ENCODE data around the gene AK6.

Gene AK6

GRCh38 chr5:69369340-69370121, at the start of gene AK6, which contains the start of the genes RAD17 and TAF9:
AK6 (minus strand) TSS chr5:69369520; CDS start chr5:69369490, 30 bp downstream.
RAD17 (plus strand) TSS chr5:69369818; CDS start chr5:69372209, 2,391 bp downstream.
TAF9 (minus strand) TSS chr5:69369520; CDS start chr5:69365737, 3,783 bp downstream.
- Histone ChIP-seq H3K4me3 (replicated peaks; ENCODE audit: low read depth, low read length) (peak within 1 kb of the TSS; percentile 82), H3K36me3 (ENCODE audit: control insufficient read depth, insufficient read depth, low read length) (peaks cover 3% of the 10 kb centered on the region), H3K27me3 (replicated peaks; ENCODE audit: control insufficient read depth, insufficient read depth, low read length) (no peaks in the 10 kb centered on the region)
- peak; percentile 97 for DNase-seq (ENCODE audit: extremely low read depth, insufficient read length)
- TF ChIP-seq CTCF (IDR thresholded peaks at IDR 0.05; ENCODE audit: insufficient read depth, low read length, poor library complexity, severe bottlenecking): no peak

- peaks cover 3% of the 10 kb centered on the region for H3K36me3 ChIP-seq (ENCODE audit: control insufficient read depth, insufficient read depth, low read length)
- no peak for DNase-seq (ENCODE audit: extremely low read depth, insufficient read length)
- no peaks in the 10 kb centered on the region for H3K27me3 ChIP-seq (replicated peaks; ENCODE audit: control insufficient read depth, insufficient read depth, low read length)
- no peak overlapping the region for H3K4me3 ChIP-seq (replicated peaks; ENCODE audit: low read depth, low read length)
- TF ChIP-seq CTCF (IDR thresholded peaks at IDR 0.05; ENCODE audit: insufficient read depth, low read length, poor library complexity, severe bottlenecking): no peak
Measured at GRCh38 chr5:69418554-69418953, 49.2 kb upstream of the AK6 start.

GRCh38 chr5:69416699-69417098, 47.4 kb upstream of the AK6 start:
- DNase-seq (ENCODE audit: extremely low read depth, insufficient read length): no peak

GRCh38 chr5:69416180-69416579, 46.9 kb upstream of the AK6 start:
- peaks cover 4% of the 10 kb centered on the region for H3K36me3 ChIP-seq (ENCODE audit: control insufficient read depth, insufficient read depth, low read length)
- TF ChIP-seq CTCF (IDR thresholded peaks at IDR 0.05; ENCODE audit: insufficient read depth, low read length, poor library complexity, severe bottlenecking): no peak
- no peak overlapping the region for H3K4me3 ChIP-seq (replicated peaks; ENCODE audit: low read depth, low read length)
- DNase-seq (ENCODE audit: extremely low read depth, insufficient read length): no peak
- H3K27me3 ChIP-seq (replicated peaks; ENCODE audit: control insufficient read depth, insufficient read depth, low read length): no peaks in the 10 kb centered on the region

More at GRCh38 chr5:69416699-69417098, 47.4 kb upstream of the AK6 start:
- Histone ChIP-seq H3K4me3 (replicated peaks; ENCODE audit: low read depth, low read length) (no peak overlapping the region), H3K27me3 (replicated peaks; ENCODE audit: control insufficient read depth, insufficient read depth, low read length) (no peaks in the 10 kb centered on the region), H3K36me3 (ENCODE audit: control insufficient read depth, insufficient read depth, low read length) (peaks cover 3% of the 10 kb centered on the region)
- TF ChIP-seq CTCF (IDR thresholded peaks at IDR 0.05; ENCODE audit: insufficient read depth, low read length, poor library complexity, severe bottlenecking): no peak

GRCh38 chr5:69415584-69415958, 46.3 kb upstream of the AK6 start:
- TF ChIP-seq CTCF (IDR thresholded peaks at IDR 0.05; ENCODE audit: insufficient read depth, low read length, poor library complexity, severe bottlenecking): no peak
- Histone ChIP-seq H3K27me3 (replicated peaks; ENCODE audit: control insufficient read depth, insufficient read depth, low read length) (no peaks in the 10 kb centered on the region), H3K36me3 (ENCODE audit: control insufficient read depth, insufficient read depth, low read length) (peaks cover 4% of the 10 kb centered on the region), H3K4me3 (replicated peaks; ENCODE audit: low read depth, low read length) (peak overlapping the region; percentile 69)
- no peak for DNase-seq (ENCODE audit: extremely low read depth, insufficient read length)

Measured in GM06990 (cell line).